Measurements from ENCODE around the gene SLA2.

DNA sequence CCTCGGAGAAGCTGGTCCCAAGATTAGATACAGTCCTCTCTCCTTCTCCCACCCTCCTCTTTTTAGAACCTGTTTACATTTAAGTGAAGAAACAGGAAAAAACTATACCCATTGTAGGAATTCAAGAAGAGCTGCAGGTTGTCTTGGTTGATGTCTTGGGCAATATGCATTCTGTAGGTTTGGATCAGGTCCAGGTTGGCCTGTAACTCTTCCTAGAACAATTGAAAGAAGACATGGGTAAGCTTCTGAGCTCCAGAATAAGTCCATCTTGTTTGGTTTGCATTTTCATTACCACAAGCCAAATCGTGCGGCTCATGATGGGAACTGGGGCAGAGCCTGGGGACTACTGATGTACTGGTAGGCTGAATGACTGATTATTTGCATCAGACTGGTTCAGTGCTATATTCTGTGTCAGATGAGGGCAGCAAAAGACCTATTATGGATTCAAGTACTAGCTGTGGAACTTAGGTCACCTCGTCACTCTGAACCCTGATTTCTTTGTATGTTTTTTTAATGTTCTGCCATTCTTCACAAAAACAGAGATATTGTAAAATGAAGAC lies 20.3 kb upstream of the SLA2 start:
- TF ChIP-seq CTCF (IDR thresholded peaks at IDR 0.05; ENCODE audit: low read depth, low read length) (no peak), POLR2A (IDR thresholded peaks at IDR 0.05; ENCODE audit: extremely low read depth, insufficient read length) (no peak)
